ENCODE data around the gene RIN3. TPM values are rescaled to one million over a fixed set of nuclear protein-coding genes. Genes with fewer than 3 reads are reported as not detected.

RIN3 gene
- total RNA-seq, 2 donors from 2014 or later = 19.1 to 19.9 TPM

DNA sequence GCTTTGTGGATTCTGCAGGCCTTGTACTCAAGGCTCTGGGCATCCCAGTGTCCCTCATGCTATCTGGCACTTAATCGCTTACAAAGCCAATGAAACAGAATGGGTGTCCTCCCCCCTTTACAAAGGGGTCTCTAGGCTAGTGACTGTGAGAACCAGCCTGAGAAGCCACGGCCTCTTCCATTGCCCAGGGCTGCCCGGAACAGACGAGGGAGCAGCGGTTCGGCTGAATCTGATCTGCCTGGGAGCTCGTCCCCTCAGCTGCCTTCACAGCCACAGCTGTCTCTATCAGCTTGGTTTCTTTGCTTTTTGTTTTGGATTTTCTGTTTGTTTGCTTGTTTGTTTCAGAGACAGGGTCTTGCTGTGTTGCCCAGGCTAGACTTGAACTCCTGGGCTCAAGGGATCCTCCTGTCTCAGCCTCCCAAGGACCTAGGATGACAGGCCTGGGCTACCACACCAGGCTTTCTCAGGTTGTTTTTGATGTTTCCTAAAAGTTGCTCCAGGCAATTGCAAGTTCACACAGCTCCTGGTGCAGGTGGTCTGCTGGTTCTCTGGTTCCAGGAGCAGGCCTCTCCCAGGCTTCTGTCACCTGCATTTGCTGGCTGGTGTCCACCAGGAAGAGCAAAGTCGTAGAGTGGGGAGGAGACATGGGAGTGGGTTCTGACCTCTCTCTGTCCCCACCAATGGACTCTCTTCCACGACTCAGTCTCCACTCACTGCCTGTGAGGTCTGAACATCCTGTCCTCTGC lies 10.9 kb upstream of the RIN3 start:
- DNase-seq = no peak
- no peak for ATAC-seq
- intact Hi-C loops (cut with DNase I) = no loop called here

DNA sequence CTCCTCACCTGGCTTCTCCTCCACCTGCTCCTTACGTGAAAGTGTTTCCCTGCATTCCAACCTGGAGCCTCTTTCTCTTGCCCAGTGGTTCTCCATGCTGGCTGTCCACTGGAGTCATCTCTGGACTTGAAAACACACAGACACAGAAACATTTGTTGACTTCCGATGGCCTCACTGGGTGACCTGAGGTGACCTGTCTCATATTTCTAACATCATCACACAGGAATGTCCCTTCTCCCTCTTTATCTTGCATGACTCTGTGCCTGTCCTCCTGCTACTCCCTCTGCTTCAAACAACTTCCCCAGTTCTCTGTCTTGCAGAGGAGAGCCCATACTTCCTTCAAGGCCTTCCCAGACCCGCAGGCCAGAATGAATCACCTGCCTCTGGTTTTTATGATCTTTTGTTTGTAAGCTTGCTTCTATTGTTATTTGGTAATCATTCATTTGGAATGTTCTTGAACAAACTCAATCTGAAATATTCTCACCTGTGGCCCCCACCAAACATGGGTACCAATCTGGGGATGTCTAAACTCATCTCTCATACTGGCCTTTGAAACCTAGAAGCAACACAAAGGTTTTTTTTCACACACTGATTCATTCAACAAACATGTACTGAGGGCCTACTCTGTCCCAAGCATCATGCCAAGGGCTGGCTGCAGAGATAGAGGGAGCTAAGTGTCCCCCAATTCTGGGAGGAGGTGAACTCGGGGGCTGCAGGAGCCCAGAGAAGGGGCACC lies 9.7 kb upstream of the RIN3 start:
- peak; percentile 75 to 80 for ATAC-seq
- intact Hi-C loops (cut with DNase I) = no loop called here
- no peak for DNase-seq

DNA sequence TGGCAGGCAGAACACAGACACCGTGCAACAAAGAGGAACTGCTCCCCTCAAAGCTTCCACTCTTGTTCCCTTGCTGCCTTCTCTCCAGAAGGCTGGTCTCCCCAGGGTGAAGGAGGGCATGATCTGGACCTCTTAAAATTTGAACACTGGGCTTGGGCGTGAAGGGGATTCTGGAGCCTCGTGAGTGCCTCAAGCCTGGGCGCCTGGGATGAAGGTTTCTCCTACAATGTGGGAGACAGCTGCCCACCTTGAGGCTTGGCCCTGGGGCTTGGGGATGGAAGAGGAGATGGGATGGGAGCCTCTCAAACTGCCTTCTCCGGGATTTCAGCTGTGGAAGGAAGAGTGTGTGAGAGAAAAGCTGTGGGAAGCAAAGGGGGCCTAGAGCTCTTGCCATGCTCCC lies 7.8 kb upstream of the RIN3 start:
- DNase-seq (no peak), ATAC-seq (no peak)
- intact Hi-C loops (cut with DNase I) = no loop called here

DNA sequence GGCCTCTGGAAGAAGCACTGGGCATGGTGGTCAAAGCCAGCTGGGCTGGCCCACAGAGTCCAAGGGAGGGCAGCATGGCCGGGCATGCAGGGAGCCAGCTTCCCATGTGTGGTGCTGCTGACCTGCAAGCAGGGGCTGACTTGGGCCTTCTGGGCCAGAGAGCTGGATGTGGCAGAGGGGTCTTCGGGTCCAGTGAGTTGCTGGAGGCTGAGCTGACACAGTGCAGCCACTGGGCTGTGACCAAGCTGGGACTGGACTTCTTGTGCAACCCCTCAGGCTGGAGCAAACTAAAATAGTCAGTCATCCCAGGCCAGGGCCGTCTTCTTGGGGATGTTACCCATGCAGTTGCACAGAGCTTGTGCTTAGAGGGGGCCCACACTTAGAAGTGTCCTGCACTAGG lies 7.3 kb upstream of the RIN3 start:
- DNase-seq = no peak
- no peak for ATAC-seq
- intact Hi-C loops (cut with DNase I) = no loop called here

DNA sequence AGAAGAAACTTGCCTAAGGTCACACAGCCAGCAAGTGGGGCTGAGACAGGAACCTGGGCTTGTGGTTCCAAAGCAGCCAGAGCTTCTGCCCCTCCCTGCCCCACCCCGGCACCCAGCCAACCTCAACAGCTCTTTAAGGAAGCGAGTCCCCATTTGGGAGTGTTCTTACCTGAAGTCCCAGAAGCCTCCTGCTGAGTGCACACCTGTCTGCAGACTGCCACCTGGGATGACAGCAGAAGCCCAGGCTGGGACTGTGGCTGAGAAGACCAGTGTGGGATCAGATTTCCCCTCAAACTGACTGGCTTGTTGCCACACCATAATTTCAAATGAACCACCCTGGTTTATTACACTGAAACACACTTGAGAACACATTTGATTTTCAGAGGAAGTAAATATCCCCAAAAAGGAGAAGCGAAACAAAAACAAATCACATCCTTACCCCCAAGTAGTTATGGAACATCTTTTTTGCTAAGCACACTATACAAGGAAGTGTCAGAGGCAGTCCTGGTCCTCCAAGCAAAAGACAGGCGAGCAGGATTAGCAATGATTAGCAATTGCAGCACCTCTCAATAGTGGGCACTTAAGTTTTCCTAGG lies 6.3 kb upstream of the RIN3 start:
- peak in 1 of 2 donors; percentile 7 for ATAC-seq
- intact Hi-C loops (cut with DNase I) = no loop called here
- no peak for DNase-seq

DNA sequence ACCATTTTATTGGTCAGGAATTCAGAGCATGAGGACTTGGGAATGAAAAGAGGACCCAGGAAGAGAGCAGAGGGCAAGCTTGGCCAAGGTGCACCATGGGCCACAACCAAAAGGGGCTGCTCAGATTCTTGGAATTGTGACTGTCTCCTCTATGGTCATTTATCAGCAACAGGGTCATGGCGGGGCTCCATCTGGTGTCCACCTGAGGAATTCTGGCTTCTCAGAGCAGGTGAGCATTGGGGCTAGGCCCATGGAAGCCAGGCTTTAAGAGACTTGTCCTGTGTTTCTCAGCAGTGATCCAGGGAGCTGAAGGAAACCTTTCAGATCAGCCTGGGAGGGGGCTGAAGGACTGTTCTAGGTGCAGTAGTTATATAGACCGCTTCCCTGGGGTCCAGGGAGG lies 2.6 kb upstream of the RIN3 start:
- DNase-seq (no peak), ATAC-seq (no peak)
- intact Hi-C loops (cut with DNase I) = no loop called here

DNA sequence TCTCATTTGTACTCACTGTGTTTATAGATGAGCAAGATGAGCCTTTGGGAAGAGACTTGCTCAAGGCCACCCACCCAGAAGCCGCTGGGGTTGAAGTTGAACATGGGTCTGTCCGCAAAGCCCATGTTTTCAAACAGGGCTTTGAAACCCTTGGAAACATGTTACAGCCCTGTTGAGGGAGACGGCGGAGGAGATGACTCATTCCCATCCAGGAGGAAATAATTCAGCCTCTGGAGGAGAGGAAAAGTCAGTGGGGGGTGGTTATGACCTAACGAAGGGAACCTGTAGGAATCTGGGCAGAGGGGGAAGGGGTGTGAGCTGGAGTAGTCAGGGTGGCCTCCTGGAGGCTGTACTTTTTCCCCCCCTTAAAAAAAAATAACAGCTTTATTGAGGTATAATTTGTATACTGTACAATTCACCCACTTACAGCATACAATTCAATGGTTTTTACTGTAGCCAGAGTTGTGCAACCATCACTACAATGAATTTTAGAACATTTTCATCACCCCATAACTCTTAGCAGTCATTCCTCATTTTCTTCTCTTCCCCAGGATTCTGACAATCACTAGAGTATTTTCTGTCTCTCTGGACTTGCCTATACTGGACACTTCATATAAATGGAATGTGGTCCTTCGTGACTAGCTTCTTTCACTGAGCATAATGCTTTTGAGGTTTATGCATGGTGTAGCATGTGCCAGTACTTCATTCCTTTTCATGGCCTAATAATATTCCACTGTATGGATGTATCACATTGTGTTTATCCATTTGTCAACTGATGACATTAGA lies 1.9 kb upstream of the RIN3 start:
- ATAC-seq (peak in 1 of 2 donors; percentile 43), DNase-seq (no peak)
- intact Hi-C loops (cut with DNase I) = no loop called here

DNA sequence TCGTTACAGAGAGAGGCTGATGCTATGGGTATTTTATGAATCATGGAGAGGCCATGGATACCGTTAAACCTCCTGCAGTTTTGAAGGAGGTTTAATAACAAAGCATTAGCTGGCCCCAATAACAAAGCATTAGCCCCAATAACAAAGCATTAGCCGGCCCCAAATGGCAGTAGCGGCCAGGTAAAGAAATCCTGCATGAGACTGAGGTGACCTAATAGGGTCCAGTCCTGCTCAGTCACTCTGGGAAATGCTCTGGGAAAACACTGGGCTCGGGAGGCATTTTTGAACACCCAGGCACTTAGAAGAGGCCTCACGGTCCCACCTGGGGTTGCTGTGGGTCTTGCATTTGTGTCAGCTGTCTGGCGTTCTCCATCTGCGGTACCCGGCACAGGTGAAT lies 776 bp upstream of the RIN3 start:
- intact Hi-C loops (cut with DNase I) = no loop called here
- DNase-seq (no peak), ATAC-seq (no peak)

DNA sequence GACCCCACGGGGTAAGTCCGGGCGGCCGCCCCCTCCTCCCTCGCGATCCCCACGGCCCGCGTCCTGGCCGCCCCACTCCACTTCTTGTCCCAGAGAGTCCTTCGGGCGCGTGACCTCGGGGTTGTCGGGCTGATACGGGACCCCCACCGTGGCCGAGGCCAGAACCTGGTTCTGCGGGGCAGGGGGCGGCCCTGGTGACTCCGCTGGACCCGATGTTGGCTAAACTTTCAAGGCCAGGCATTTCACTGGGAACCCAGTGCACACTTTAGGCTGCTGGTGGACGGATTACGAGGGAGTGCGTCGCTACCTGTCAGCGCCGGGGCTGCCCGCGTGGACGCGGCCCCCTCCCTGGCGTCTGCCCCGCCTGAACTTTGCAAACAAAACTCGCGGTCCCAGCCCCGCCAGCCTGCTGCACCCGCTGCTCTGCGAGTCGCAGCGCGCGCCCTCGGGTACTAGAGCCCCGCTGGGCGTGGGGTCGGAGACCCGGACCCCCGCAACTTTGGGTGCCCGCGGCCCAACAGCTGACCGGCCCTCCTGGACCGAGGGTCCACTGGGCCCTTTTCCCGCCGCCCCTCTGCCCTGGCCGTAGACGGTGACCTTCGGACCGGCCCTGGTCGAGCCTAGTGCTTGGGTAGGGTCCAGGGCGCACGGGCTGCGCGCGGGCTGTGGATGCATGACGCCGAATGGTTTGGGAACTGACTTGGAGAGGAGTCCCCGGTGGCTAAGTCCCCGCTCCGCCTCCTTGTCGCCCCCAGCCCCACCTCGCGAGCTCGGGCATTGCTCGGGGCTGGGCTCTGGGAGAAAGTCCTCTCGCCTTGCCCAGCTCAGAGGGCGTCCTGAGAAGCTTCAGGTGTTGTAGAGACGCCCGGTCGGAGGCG lies 624 bp downstream of the RIN3 start:
- ATAC-seq (peak; percentile 54 to 61), DNase-seq (no peak)
- intact Hi-C loops (cut with DNase I) = no loop called here

DNA sequence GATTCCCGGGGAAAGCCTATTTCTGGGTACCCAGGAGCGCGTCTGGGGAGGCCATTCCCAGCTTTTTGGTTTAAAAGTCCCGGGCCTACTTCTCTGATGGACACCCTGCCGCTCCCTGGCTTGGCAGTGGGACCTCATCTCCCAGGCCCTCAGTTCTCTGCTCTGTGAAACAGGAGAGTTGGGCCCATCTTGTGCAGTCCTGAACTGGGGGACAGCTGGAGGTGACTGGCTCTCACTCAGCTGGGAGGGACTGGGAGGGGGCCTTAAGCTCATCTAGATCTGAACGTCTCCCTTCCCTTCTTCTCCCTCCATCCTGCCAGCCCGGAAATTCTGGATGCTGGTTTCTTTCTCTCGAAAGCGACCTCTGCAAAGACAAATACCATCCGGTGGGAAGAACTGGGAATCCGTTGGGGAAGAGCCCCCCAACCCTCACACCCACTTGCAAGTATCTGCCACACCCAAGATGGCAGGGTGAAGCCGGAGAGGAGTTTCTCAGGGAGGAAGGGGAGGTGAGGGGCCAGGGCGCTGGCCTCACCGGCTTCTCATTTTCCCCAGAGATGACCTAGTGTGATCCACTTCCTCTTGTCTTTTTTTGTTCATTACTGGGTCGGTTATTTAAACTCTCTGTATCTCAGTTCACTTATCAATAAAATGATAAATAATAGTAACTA lies 1.4 kb downstream of the RIN3 start:
- no peak for DNase-seq
- ATAC-seq = no peak
- intact Hi-C loops (cut with DNase I) = no loop called here

DNA sequence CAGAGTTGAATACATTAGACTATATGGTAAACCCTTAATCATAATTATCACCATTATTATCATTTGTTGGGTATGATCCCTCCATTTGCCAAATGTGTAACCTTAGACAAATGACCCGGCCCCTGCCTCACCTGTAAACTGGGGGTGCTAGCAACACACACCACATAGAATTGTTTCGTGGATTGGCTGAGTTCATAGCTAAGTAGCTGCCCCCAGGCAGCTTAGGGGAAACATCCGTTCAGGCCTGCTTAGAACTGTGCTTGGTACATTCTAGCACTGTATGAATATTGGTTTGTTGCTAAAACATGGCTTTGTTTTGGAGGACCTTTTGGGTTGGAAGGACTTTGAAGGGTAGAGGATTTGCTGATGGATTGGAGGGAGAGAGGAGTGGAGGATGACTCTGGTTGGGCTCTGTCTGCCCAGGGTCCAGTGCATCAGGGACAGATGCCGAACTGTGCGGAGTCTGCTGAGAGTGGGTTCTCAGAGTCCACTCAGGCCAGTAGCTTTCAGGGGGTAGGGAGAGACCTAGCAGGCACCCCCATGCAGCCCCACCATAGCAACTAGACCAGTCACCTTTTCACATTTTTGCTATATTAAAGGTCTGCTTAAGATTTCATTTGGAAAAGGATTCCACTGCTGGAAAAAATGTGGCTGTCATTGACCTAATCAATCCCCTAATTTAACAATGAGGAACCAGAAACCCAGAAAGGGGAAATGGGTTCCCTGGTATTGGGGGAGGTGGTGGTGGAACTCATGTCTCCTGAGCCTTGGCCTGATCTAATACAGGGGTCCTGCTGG lies 2.2 kb downstream of the RIN3 start:
- intact Hi-C loops (cut with DNase I) = no loop called here
- no peak for ATAC-seq

DNA sequence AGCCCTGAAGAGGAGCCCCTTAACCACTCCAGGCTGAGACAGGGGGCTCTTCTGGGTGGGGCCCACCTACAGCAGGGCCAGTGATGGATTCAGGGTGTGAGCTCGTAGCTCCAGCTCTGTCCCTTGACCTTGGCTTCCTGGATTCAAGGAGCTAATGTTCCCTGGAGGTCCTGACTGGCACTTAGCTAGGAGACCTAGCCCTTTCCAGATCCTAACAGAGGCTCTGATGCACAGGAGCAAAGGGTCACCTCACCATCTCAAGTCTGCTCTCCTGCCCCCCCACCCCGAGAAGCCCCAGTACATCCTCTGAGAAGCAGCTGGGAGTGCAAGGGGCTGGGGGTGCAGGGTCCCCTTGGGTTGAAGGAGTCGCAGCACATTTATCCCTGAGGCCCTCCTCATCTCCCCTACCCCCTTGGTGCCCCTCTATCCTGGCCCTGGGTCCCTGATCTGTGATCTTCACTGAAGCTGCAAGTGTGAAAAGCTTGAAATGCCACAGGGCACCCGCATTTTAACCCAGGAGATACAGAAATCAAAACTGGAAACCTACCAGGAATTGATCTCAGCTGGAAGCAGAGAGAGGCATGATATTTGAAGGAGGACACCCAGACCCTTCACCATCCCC lies 2.9 kb downstream of the RIN3 start:
- intact Hi-C loops (cut with DNase I) = no loop called here
- no peak for DNase-seq
- ATAC-seq = no peak

More for the DNA sequence above, 2.2 kb downstream of the RIN3 start:
- DNase-seq = no peak

DNA sequence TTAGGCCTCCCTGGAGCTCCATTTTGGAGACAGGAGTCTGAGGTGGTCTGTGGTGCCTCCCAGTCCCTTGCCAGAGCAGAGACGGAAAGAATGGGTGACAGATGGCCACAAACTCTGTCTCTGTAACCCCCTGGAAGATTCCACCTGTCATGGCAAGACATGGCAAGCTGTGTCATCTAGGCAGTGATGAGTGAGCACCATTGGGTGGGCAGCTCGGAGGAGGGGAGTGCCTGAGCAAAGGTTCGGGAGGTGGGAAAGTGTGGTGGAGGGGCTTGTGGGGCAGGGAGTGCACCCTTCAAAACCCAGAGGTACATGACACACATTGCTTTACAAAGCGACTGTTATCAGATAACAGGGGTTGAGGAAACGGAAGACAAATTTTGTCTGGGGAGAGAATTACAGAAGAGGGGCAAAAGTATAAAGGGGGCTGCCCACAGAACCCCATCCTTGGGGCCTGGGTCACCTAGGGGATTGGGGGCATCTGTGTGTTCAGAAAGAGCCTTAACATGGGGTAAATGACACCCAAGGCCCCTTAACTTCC lies 3.5 kb downstream of the RIN3 start:
- ATAC-seq = no peak
- DNase-seq = no peak
- intact Hi-C loops (cut with DNase I) = no loop called here

DNA sequence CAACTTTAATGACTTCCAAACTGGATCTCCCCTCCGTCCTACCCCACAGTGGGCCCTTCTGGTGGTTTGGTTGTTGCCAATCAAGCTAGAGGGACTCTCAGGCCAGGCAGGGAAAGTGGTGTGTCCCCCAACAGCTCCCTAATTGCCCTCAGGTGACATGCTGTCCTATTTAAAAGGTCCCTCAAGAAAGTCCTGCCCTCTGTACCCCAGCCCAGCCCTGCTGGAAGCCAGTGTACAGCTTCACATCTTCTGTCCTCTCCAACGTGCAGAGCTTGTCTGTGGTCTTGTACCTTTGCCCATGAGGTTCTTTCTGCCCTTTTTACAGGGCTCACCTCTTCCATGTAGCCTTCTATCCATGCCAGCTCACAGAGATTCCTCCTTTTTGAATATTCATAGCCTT lies 4.2 kb downstream of the RIN3 start:
- intact Hi-C loops (cut with DNase I) = no loop called here
- DNase-seq (no peak), ATAC-seq (no peak)

DNA sequence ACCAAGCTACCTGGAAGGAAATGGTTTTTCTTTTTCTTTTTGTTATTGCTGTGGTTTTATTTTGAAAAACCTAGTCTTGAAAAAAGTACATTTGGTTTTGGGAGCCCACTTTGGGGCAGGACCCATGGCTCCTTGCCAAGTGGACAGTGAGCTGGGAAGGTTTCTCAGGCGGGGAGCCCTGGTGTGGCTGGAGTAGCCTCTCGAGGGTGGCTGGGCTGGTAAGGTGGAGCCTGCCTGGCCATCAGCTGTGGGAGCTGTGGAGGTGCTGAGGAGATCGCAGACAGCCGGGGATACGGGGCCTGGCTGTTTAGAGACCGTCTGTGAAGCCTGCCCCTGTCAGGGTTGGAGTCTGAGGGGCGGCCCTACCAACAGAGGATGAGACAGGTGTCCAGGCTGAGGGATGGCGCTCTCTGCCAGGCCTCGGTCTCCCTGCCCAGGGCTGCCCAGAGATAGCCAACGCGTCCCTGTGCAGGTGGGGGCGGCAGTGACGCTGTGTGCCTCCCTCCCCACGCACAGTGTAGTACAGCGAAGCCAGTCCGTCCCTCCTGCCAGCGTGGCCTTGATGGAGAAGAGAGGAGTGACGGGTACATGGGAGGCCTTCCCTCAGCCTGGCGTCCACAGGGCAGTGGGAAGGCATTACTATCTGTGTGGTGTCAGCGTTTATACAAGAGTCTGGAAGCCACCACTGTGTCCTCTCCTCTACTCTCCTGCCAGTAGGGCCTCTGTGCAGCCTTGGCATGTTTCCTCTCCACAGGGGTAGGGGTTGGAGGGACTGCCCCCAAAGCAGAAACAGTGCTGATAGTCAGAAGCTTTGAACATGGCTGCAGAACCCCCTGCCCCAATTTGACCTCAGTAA lies 5.9 kb downstream of the RIN3 start:
- intact Hi-C loops (cut with DNase I) = no loop called here
- DNase-seq = no peak
- no peak for ATAC-seq
